Progenitor cell of endocrine pancreas (in vitro differentiated cells): Measurements from ENCODE around the gene XYLT2. TPM values are rescaled to one million over a fixed set of nuclear protein-coding genes. Genes with fewer than 3 reads are reported as not detected.

Experiments used
- DNase-seq: peaks from one replicate; pipeline ENCODE4 v3.0.0; 2021; ENCODE audit warnings: low spot score; ENCODE audit not compliant: unreplicated experiment
- H3K27ac Mint-ChIP-seq: 2 replicates; pipeline ENCODE4 v1.8.0; 2021; ENCODE audit warnings: mild to moderate bottlenecking, moderate library complexity, mixed read lengths
- H3K27me3 Mint-ChIP-seq: 2 replicates; pipeline ENCODE4 v1.8.0; 2021; ENCODE audit warnings: mixed read lengths
- H3K36me3 Mint-ChIP-seq: 2 replicates; pipeline ENCODE4 v1.8.0; 2022; ENCODE audit warnings: mixed read lengths; ENCODE audit not compliant: insufficient read depth
- H3K4me1 Mint-ChIP-seq: 2 replicates; pipeline ENCODE4 v1.8.0; 2021; ENCODE audit warnings: low read depth, mixed read lengths
- H3K4me3 Mint-ChIP-seq: 2 replicates; pipeline ENCODE4 v1.8.0; 2021; ENCODE audit warnings: low read depth, mild to moderate bottlenecking, moderate library complexity, mixed read lengths
- H3K9me3 Mint-ChIP-seq: 2 replicates; pipeline ENCODE4 v1.8.0; 2021; ENCODE audit warnings: low read depth, mixed read lengths
- CTCF ChIP-seq: fragments of 200-600 bp; sonication (generic); IDR thresholded peaks from one replicate; pipeline ENCODE4 v1.5.0; 2021; ENCODE audit warnings: antibody characterized with exemption, mild to moderate bottlenecking; ENCODE audit not compliant: unreplicated experiment
- total RNA-seq: library from RNA; stranded (reverse); gene quantifications from 2 replicates; pipeline ENCODE4 v1.2.1, GENCODE V29; 2021

The XYLT2 gene
- total RNA-seq, 1 donor from 2014 or later, result 28.6 TPM

- peaks cover 2% of the 10 kb centered on the region for H3K27me3 Mint-ChIP-seq
- no peak overlapping the region for H3K4me3 Mint-ChIP-seq
- no peaks in the 10 kb centered on the region for H3K4me1 Mint-ChIP-seq
- no peak for DNase-seq
- H3K9me3 Mint-ChIP-seq, result peaks cover 11% of the 10 kb centered on the region
- no peak overlapping the region for H3K27ac Mint-ChIP-seq
- H3K36me3 Mint-ChIP-seq, result peaks cover 1% of the 10 kb centered on the region
- no peak for TF ChIP-seq CTCF
Observed at GRCh38 chr17:50337956-50338355, 8.0 kb upstream of the XYLT2 start.

DNA sequence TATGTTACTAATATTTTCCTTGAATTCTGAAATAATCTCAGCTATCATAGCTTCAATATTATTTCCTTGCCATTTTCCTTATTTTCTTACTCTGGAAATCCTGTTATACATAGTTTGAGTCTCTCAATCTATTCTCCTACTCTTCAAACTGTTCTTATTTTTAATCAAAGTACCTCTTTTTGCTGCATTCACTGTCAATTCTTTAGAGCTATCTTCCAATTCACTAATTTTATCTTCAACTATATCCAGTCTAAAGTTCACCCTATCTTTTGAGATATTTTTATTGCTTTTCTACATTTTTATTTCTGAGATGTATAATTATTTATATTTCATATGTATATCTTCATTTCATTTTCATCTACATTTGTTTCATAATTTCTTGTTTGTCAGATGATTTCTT is 7.3 kb upstream of the XYLT2 start:
- DNase-seq, result no peak
- Mint-ChIP-seq H3K36me3 (peaks cover 1% of the 10 kb centered on the region), H3K27ac (no peak overlapping the region), H3K4me3 (no peak overlapping the region), H3K4me1 (no peaks in the 10 kb centered on the region), H3K9me3 (peaks cover 11% of the 10 kb centered on the region), H3K27me3 (peaks cover 4% of the 10 kb centered on the region)
- no peak for TF ChIP-seq CTCF

DNA sequence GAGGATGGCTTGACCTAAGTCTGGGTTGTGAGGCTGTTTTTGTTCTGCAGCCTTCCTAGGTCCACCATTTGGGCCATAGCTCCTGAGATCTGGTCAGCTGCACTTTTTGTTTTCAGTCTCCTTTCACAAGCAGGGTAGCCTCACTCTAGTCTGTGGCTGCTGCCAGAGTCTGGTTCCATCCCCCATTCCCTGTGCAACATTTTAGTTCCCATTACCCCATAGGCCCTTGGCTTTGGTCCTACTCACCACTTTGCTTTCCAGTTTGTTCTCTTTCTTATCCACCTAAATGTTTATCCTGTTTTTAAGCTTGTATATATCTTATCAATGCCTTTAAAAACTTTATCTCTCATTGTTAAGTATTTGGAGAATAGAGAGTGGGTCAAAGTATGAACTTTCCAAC is 6.5 kb upstream of the XYLT2 start:
- H3K9me3 Mint-ChIP-seq, result peaks cover 11% of the 10 kb centered on the region
- H3K27ac Mint-ChIP-seq, result no peak overlapping the region
- H3K4me3 Mint-ChIP-seq, result no peak overlapping the region
- no peaks in the 10 kb centered on the region for H3K4me1 Mint-ChIP-seq
- no peak for DNase-seq
- peaks cover 1% of the 10 kb centered on the region for H3K36me3 Mint-ChIP-seq
- no peak for TF ChIP-seq CTCF
- peaks cover 5% of the 10 kb centered on the region for H3K27me3 Mint-ChIP-seq

GRCh38 chr17:50344731-50345365 is 1.1 kb upstream of the XYLT2 start:
- H3K4me3 Mint-ChIP-seq, result peak overlapping the region; percentile 74
- peaks cover 10% of the 10 kb centered on the region for H3K4me1 Mint-ChIP-seq
- peaks cover 14% of the 10 kb centered on the region for H3K27me3 Mint-ChIP-seq
- TF ChIP-seq CTCF, result no peak
- no peak overlapping the region for H3K27ac Mint-ChIP-seq
- no peaks in the 10 kb centered on the region for H3K36me3 Mint-ChIP-seq
- H3K9me3 Mint-ChIP-seq, result no peaks in the 10 kb centered on the region
- no peak for DNase-seq

GRCh38 chr17:50346313-50347116 is 589 bp downstream of the XYLT2 start:
- Mint-ChIP-seq H3K27me3 (peaks cover 14% of the 10 kb centered on the region), H3K4me3 (peak overlapping the region; percentile 90), H3K4me1 (peaks cover 10% of the 10 kb centered on the region), H3K9me3 (no peaks in the 10 kb centered on the region), H3K27ac (peak overlapping the region; percentile 93), H3K36me3 (no peaks in the 10 kb centered on the region)
- no peak for TF ChIP-seq CTCF
- DNase-seq, result peak; percentile 50
